NK-92 (cell line): ENCODE data around the gene HEATR5A.
"Not testable (repeated sequence)": the region's sequence is repeated elsewhere in the genome, so short reads cannot be mapped to it uniquely, and the experiment has no call there.

Experiments used
- DNase-seq: peaks from one replicate; lab custom pipeline; 2025; ENCODE audit not compliant: unreplicated experiment; lab: John Stamatoyannopoulos, UW

The HEATR5A gene

GRCh38 chr14:31259040-31259435 is 161.3 kb downstream of the HEATR5A start:
- DNase-seq, result not testable (repeated sequence)

GRCh38 chr14:31258427-31259039 is 161.8 kb downstream of the HEATR5A start:
- DNase-seq, result no peak

GRCh38 chr14:31257554-31258426 is 162.6 kb downstream of the HEATR5A start:
- not testable (repeated sequence) for DNase-seq

GRCh38 chr14:31257244-31257553 is 163.2 kb downstream of the HEATR5A start:
- DNase-seq, result no peak

- no peak for DNase-seq
Measured at GRCh38 chr14:31256534-31257243, 163.7 kb downstream of the HEATR5A start.

GRCh38 chr14:31255918-31256317 is 164.4 kb downstream of the HEATR5A start:
- not testable (repeated sequence) for DNase-seq

- DNase-seq, result no peak
Measured at GRCh38 chr14:31255286-31255685, 165.1 kb downstream of the HEATR5A start.

- no peak for DNase-seq
Measured at GRCh38 chr14:31253746-31254471, 166.4 kb downstream of the HEATR5A start.

- DNase-seq, result no peak
Measured at GRCh38 chr14:31252865-31253264, 167.5 kb downstream of the HEATR5A start.

- no peak for DNase-seq
Measured at GRCh38 chr14:31251028-31251958, 169.1 kb downstream of the HEATR5A start.

- no peak for DNase-seq
Measured at GRCh38 chr14:31244626-31245025, 175.7 kb downstream of the HEATR5A start.

- no peak for DNase-seq
Measured at GRCh38 chr14:31243860-31244259, 176.5 kb downstream of the HEATR5A start.

GRCh38 chr14:31242161-31242940 is 178.0 kb downstream of the HEATR5A start:
- not testable (repeated sequence) for DNase-seq
